ENCODE data around the gene CHRNA4.

- TF ChIP-seq CTCF (IDR thresholded peaks at IDR 0.05; ENCODE audit: low read depth, low read length, poor library complexity, severe bottlenecking) = no peak
- no peak for TF ChIP-seq EZH2phosphoT487 (IDR thresholded peaks at IDR 0.05; ENCODE audit: borderline replicate concordance, low read length)
Observed at GRCh38 chr20:63293456-63293855, 67.7 kb downstream of the CHRNA4 start.

All from DOHH2 (cell line).